ENCODE measurements around the gene SLC4A4. TPM values are rescaled to one million over a fixed set of nuclear protein-coding genes. Genes with fewer than 3 reads are reported as not detected.

The SLC4A4 gene
- total RNA-seq, 1 experiment from 2014 or later, result 0.92 TPM

GRCh38 chr4:71303287-71303686, 35.5 kb upstream of the SLC4A4 start:
- Histone ChIP-seq H2AFZ (ENCODE audit: low read length) (no peak overlapping the region), H3K56ac (ENCODE audit: insufficient read length, low read depth, low read length) (no peak overlapping the region), H2BK12ac (ENCODE audit: insufficient read length, low read depth, low read length) (no peak overlapping the region), H2AK5ac (ENCODE audit: insufficient read length, low read length) (no peak overlapping the region), H3K14ac (ENCODE audit: insufficient read depth, low read length) (no peak overlapping the region), H3K9ac (ENCODE audit: extremely low read depth, insufficient read length, low read length) (no peak overlapping the region), H3K9me3 (ENCODE audit: control insufficient read depth, low read depth, low read length) (no peaks in the 10 kb centered on the region), H4K91ac (ENCODE audit: insufficient read length, low read depth, low read length) (no peak overlapping the region), H2BK120ac (ENCODE audit: low read depth, low read length, poor library complexity, severe bottlenecking) (no peak overlapping the region), H3K18ac (ENCODE audit: insufficient read length, low read depth, low read length) (no peak overlapping the region), H3K27ac (ENCODE audit: insufficient read length, low read depth, low read length) (no peak overlapping the region), H3T11ph (ENCODE audit: low read length) (no peak overlapping the region), H3K4me1 (ENCODE audit: insufficient read depth, low read length) (peaks cover 8% of the 10 kb centered on the region; the same call in 1 of the 2 replicates), H4K8ac (replicated peaks; ENCODE audit: insufficient read length, low read depth, low read length) (no peak overlapping the region), H3K23me2 (ENCODE audit: insufficient read length, low read depth, low read length, poor library complexity, severe bottlenecking) (no peaks in the 10 kb centered on the region), H2BK15ac (ENCODE audit: low read depth, low read length) (no peak overlapping the region), H2BK5ac (ENCODE audit: insufficient read length, low read length) (no peak overlapping the region), H3K4ac (ENCODE audit: low read depth, low read length) (no peak overlapping the region), H4K5ac (ENCODE audit: insufficient read length, low read depth, low read length) (no peak overlapping the region), H3K4me2 (ENCODE audit: insufficient read depth, insufficient read length, low read length) (no peak overlapping the region), H3K27me3 (ENCODE audit: insufficient read depth, low read length) (no peaks in the 10 kb centered on the region), H3K23ac (ENCODE audit: insufficient read length, low read depth, low read length) (no peak overlapping the region), H2BK20ac (ENCODE audit: low read depth, low read length, poor library complexity, severe bottlenecking) (no peak overlapping the region), H3K79me2 (ENCODE audit: insufficient read depth, low read length) (no peaks in the 10 kb centered on the region), H3K79me1 (ENCODE audit: insufficient read depth, low read depth, low read length, poor library complexity, severe bottlenecking) (no peaks in the 10 kb centered on the region), H4K20me1 (ENCODE audit: control insufficient read depth, insufficient read depth, insufficient read length) (no peaks in the 10 kb centered on the region)
- no peak for TF ChIP-seq CTCF (conservative IDR thresholded peaks at IDR 0.05)
- Mint-ChIP-seq H3K9me3 (peaks cover 0 to 3% of the 10 kb centered on the region in 2 experiments; a peak in 1 of 5 replicates), H3K36me3 (ENCODE audit: insufficient read depth in 1 of 3, low read depth in 3 of 3) (no peaks in the 10 kb centered on the region), H3K4me3 (no peak overlapping the region), H3K4me1 (peaks cover 22 to 27% of the 10 kb centered on the region in 2 experiments), H3K27ac (no peak overlapping the region; a peak in 1 of 7 replicates), H3K27me3 (ENCODE audit: low read depth) (no peaks in the 10 kb centered on the region)
- DNase-seq, result no peak
- no CpG with 5 or more reads among the region's 1 CpG for WGBS (ENCODE audit: extremely low coverage, insufficient read length, low lambda C conversion rate)

All from H9 (cell line).